ENCODE measurements around the gene OSBPL10. TPM values are rescaled to one million over a fixed set of nuclear protein-coding genes. Genes with fewer than 3 reads are reported as not detected.
"Not testable (repeated sequence)": the region's sequence is repeated elsewhere in the genome, so short reads cannot be mapped to it uniquely, and the experiment has no call there.

OSBPL10 gene
- 5.3 TPM for total RNA-seq
- long read RNA-seq, full-length matches to known transcripts = 5 of 9 reads
- long read RNA-seq, partial matches to known transcripts = 1 of 9 reads
- long read RNA-seq, other reads (novel, unspliced or antisense) = 3 of 9 reads

- ATAC-seq = peak; percentile 96
- peak; percentile 92 for DNase-seq
- intact Hi-C loops (cut with micrococcal nuclease) = no loop called here
Observed at GRCh38 chr3:31981206-31982181, at the start of gene OSBPL10, which contains the start of gene ZNF860. Gene OSBPL10 (minus strand): TSS chr3:31981262. CDS start chr3:31981179, 83 bp downstream. Gene ZNF860 (plus strand): TSS chr3:31981750. CDS start chr3:31989080, 7,330 bp downstream.

- DNase-seq (no peak), ATAC-seq (no peak)
- intact Hi-C loops (cut with micrococcal nuclease) = no loop called here
Observed at GRCh38 chr3:32026593-32026992, 45.5 kb upstream of the OSBPL10 start.

GRCh38 chr3:32022947-32023346 is 41.9 kb upstream of the OSBPL10 start:
- intact Hi-C loops (cut with micrococcal nuclease) = no loop called here
- no peak for ATAC-seq
- no peak for DNase-seq

GRCh38 chr3:32021748-32022147 is 40.7 kb upstream of the OSBPL10 start:
- DNase-seq = no peak
- intact Hi-C loops (cut with micrococcal nuclease) = no loop called here
- ATAC-seq = no peak

- ATAC-seq (no peak), DNase-seq (no peak)
- intact Hi-C loops (cut with micrococcal nuclease) = no loop called here
Observed at GRCh38 chr3:32021155-32021554, 40.1 kb upstream of the OSBPL10 start.

GRCh38 chr3:32018757-32019564 is 37.9 kb upstream of the OSBPL10 start:
- DNase-seq (no peak), ATAC-seq (peak; percentile 82)
- intact Hi-C loops (cut with micrococcal nuclease) = loop anchor here (1.0 kb wide), 1 partner anchor 125 kb away; no protein-coding TSS in a partner anchor

GRCh38 chr3:32017286-32017685 is 36.2 kb upstream of the OSBPL10 start:
- DNase-seq = no peak
- intact Hi-C loops (cut with micrococcal nuclease) = no loop called here
- no peak for ATAC-seq

- ATAC-seq; intact Hi-C loops (cut with micrococcal nuclease); DNase-seq: not testable (repeated sequence)
Observed at GRCh38 chr3:32015638-32016037, 34.6 kb upstream of the OSBPL10 start.

- ATAC-seq; DNase-seq; intact Hi-C loops (cut with micrococcal nuclease): not testable (repeated sequence)
Observed at GRCh38 chr3:32010699-32011098, 29.6 kb upstream of the OSBPL10 start.

GRCh38 chr3:32009957-32010356 is 28.9 kb upstream of the OSBPL10 start:
- DNase-seq = no peak
- no peak for ATAC-seq
- intact Hi-C loops (cut with micrococcal nuclease) = no loop called here

- no peak for ATAC-seq
- intact Hi-C loops (cut with micrococcal nuclease) = no loop called here
Observed at GRCh38 chr3:32009101-32009500, 28.0 kb upstream of the OSBPL10 start.

GRCh38 chr3:32004113-32004765 is 23.2 kb upstream of the OSBPL10 start:
- ATAC-seq (peak; percentile 55), DNase-seq (no peak)
- intact Hi-C loops (cut with micrococcal nuclease) = no loop called here

More at GRCh38 chr3:32009101-32009500, 28.0 kb upstream of the OSBPL10 start:
- DNase-seq = no peak

- ATAC-seq (no peak), DNase-seq (no peak)
- intact Hi-C loops (cut with micrococcal nuclease) = no loop called here
Observed at GRCh38 chr3:32003380-32003779, 22.3 kb upstream of the OSBPL10 start.

- intact Hi-C loops (cut with micrococcal nuclease) = no loop called here
- DNase-seq (no peak), ATAC-seq (no peak)
Observed at GRCh38 chr3:32002561-32003368, 21.7 kb upstream of the OSBPL10 start.

GRCh38 chr3:32000877-32001276 is 19.8 kb upstream of the OSBPL10 start:
- ATAC-seq (no peak), DNase-seq (no peak)
- intact Hi-C loops (cut with micrococcal nuclease) = no loop called here

GRCh38 chr3:31999907-32000439 is 18.9 kb upstream of the OSBPL10 start:
- no peak for DNase-seq
- intact Hi-C loops (cut with micrococcal nuclease) = no loop called here
- ATAC-seq = no peak

GRCh38 chr3:31997500-31997899 is 16.4 kb upstream of the OSBPL10 start:
- peak; percentile 48 for ATAC-seq
- intact Hi-C loops (cut with micrococcal nuclease) = no loop called here
- no peak for DNase-seq

GRCh38 chr3:31996195-31996594 is 15.1 kb upstream of the OSBPL10 start:
- ATAC-seq = no peak
- intact Hi-C loops (cut with micrococcal nuclease) = no loop called here
- no peak for DNase-seq

Measured in left ventricle myocardium superior (tissue), 1 donor.